ENCODE data around the gene PDE4D.
"Not testable (repeated sequence)": the region's sequence is repeated elsewhere in the genome, so short reads cannot be mapped to it uniquely, and the experiment has no call there.

Gene PDE4D

GRCh38 chr5:59092758-59093157 is 800.8 kb downstream of the PDE4D start:
- DNase-seq = no peak

GRCh38 chr5:59091965-59092364 is 801.6 kb downstream of the PDE4D start:
- no peak for DNase-seq

GRCh38 chr5:59090323-59090722 is 803.2 kb downstream of the PDE4D start:
- DNase-seq = no peak

GRCh38 chr5:59089767-59090166 is 803.8 kb downstream of the PDE4D start:
- DNase-seq = no peak

- DNase-seq = no peak
Measured at GRCh38 chr5:59088546-59088945, 805.0 kb downstream of the PDE4D start.

- no peak for DNase-seq
Measured at GRCh38 chr5:59086024-59086423, 807.5 kb downstream of the PDE4D start.

- no peak for DNase-seq
Measured at GRCh38 chr5:59081693-59082092, 811.8 kb downstream of the PDE4D start.

- no peak for DNase-seq
Measured at GRCh38 chr5:59079622-59080620, 813.6 kb downstream of the PDE4D start.

- no peak for DNase-seq
Measured at GRCh38 chr5:59071755-59072549, 821.6 kb downstream of the PDE4D start.

GRCh38 chr5:59069438-59070079 is 824.0 kb downstream of the PDE4D start:
- no peak for DNase-seq

- DNase-seq = no peak
Measured at GRCh38 chr5:59067956-59068656, 825.4 kb downstream of the PDE4D start.

GRCh38 chr5:59066367-59067163 is 827.0 kb downstream of the PDE4D start:
- no peak for DNase-seq

- DNase-seq = no peak
Measured at GRCh38 chr5:59065554-59065953, 828.0 kb downstream of the PDE4D start.

- no peak for DNase-seq
Measured at GRCh38 chr5:59064293-59064692, 829.2 kb downstream of the PDE4D start.

GRCh38 chr5:59062986-59063683 is 830.4 kb downstream of the PDE4D start:
- no peak for DNase-seq

- no peak for DNase-seq
Measured at GRCh38 chr5:59061377-59061776, 832.1 kb downstream of the PDE4D start.

GRCh38 chr5:59058969-59059687 is 834.4 kb downstream of the PDE4D start:
- DNase-seq = no peak

GRCh38 chr5:59058237-59058636 is 835.3 kb downstream of the PDE4D start:
- no peak for DNase-seq

- not testable (repeated sequence) for DNase-seq
Measured at GRCh38 chr5:59056599-59056998, 836.9 kb downstream of the PDE4D start.

- DNase-seq = no peak
Measured at GRCh38 chr5:59055745-59056448, 837.6 kb downstream of the PDE4D start.
